Skin of body (tissue), 2 donors: Measurements from ENCODE around the gene LYSMD4. TPM values are rescaled to one million over a fixed set of nuclear protein-coding genes. Genes with fewer than 3 reads are reported as not detected.
"Not testable (repeated sequence)": the region's sequence is repeated elsewhere in the genome, so short reads cannot be mapped to it uniquely, and the experiment has no call there.

Source experiments
- DNase-seq: peaks from one replicate; lab custom pipeline; 2025; lab: John Stamatoyannopoulos, UW
- total RNA-seq: library from RNA; depleted of rRNA; stranded (reverse); fragments of >200 nt; gene quantifications from one replicate; pipeline ENCODE4 v1.2.3, GENCODE V29; 2014

Gene LYSMD4
- 18.0 TPM for total RNA-seq

DNA sequence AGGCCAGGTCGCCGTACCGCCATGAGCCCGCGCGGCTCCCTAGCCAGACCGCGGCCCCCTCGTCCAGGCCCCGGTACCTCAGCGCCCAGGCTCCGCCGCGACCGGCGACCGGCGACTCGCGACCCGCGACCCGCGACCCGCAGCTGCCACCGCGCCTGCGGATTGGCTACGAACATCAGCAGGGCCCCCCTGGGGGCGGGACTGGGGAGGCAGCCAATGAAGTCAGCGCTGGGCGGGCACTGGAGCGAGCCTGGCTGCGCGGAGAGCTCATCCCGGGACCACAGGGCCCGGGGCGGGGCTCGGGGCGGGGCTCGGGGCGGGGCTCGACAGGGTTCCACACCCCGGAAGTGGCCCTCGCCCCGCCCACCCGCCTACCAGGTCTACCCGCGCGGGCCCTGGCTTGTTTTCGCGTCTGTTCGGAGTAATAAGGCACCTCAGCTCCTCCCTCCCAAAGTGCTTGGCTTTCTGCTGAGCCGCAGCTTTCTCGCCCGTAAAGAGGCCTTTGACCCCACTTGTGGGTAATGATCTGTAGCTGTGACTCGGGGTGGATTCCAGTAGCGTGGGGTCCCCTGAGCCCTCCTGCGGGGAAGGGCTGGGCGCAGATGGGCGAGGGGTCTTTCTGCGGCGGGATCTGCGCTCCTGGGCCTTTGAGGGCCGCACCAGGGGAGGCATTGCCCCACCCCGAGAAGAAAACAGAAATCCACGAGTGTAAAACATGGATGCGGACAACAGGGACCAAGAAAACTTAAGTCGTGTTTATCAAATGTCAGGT, at the start of gene LYSMD4:
TSS of gene LYSMD4 (minus strand) at position 170 of the 772 bp plus-strand sequence. CDS start 1,438 bp downstream, outside the sequence.
- peak; percentile 95 for DNase-seq

- DNase-seq, result not testable (repeated sequence)
Observed at GRCh38 chr15:99782029-99782428, 48.8 kb upstream of the LYSMD4 start.

GRCh38 chr15:99777144-99777543, 43.9 kb upstream of the LYSMD4 start:
- DNase-seq, result no peak

GRCh38 chr15:99764522-99764921, 31.3 kb upstream of the LYSMD4 start:
- no peak for DNase-seq

DNA sequence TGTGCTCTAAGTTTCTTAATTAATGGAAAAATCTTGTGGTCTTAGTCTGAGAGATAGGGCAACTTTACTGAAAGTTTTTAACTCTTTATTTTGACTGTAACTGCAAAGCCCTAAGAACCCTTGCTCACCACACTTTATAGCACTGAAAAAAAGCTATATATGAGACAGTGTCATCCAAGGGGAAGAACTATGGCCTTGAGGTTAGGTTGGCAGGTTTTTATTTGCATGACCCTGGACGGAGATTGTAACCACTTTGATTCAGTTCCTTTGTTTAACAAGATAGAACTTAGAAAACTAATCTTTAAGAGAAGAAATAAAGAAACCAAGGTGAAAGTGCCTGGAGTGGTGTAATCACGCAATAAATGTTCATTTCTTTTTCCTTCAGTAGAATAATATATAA, 30.6 kb upstream of the LYSMD4 start:
- no peak for DNase-seq

- DNase-seq, result no peak
Observed at GRCh38 chr15:99762288-99762687, 29.1 kb upstream of the LYSMD4 start.

- peak; percentile 63 for DNase-seq
Observed at GRCh38 chr15:99755692-99756409, 22.6 kb upstream of the LYSMD4 start.

- DNase-seq, result no peak
Observed at GRCh38 chr15:99753066-99753465, 19.8 kb upstream of the LYSMD4 start.

DNA sequence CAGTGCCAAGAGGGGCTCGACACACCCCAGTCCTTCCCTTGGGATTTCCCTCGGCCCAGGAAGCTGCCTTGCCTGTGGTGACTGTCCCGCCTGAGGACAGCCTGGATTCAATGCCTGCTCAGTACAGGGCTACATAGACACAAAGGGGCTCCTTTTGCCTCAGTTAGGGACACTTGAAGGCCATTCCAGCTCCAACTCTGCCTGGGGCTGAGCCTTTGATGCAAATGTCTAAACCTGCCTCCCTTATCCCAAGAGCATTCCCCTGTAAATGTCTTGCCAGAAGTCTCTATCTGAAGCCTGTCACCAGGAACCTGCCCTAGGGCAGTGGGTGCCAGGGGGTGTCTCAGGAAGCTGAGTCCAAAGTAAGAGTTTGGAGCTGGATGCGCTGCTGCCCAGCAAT, 19.3 kb upstream of the LYSMD4 start:
- DNase-seq, result no peak

- not testable (repeated sequence) for DNase-seq
Observed at GRCh38 chr15:99750326-99750725, 17.1 kb upstream of the LYSMD4 start.

DNA sequence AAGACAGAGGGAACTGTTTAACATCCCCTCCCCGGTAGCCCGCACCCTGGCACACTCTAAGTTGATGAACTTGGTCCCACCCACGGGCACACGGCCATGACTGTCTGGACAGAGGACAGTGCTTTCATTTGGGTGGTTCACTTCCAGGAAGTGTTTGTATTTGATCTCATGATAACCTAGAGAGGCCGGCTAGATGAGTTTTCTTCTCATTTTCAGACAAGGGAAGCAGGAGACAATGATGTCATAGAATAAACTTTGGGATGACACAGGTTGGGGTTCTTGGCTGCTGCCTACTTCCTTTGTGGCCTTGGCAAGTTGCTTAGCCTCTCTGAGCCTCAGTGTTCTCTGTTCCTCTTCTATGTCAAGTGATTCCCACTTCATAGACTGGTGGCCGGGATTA, 16.1 kb upstream of the LYSMD4 start:
- DNase-seq, result no peak

DNA sequence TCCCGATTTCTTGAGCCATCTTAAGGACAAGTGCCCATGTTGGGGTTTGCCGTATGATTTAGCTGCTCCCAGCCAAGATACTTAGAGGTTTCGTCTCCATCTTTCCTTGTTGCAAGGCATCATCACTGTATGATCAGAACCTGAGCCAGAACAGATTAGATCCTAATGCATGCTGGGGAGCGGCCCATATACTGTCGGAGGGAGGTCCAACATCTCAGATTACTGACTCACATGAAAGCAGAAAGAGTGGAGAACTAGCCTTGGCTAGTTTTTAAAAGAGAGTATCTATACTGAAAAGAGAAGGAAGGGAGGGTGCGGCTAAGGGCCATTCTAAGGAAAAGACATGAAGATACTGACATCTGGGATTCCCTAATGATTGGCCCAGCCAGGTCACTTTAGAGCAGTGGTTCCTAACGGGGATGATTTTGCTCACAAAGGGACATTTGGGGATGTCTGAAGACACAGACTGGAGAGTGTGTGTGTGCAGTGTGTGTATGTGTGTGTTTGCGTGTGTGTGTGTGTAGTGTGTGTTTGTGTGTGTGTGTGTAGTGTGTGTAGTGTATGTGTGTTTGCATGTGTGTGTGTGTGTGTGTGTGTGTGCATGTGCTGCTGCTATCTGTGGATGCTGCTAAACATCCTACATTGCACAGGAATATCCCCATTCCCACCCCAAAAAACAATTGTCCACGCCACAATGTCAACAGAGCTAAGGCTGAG, 12.3 kb upstream of the LYSMD4 start:
- no peak for DNase-seq

- no peak for DNase-seq
Observed at GRCh38 chr15:99744142-99744541, 10.9 kb upstream of the LYSMD4 start.

DNA sequence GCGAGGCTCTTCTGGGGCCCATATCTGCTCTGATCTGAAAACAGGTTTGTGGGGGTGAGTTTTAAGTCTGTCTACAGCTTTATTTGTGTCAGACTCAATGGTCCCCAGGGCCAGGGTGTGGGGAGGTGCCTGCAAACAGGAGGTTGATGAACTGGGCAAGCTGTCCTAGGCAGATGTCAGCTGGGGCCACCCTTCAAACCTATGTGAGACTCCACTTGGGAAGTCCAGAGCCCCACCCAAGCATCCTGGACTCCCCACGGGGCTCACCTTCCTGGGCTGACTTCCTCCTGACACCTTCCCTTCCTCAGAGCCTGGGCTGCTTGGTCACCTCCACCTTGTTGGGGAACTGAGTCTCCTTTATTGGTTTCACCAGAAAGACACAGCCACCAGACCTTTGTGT, 8.6 kb upstream of the LYSMD4 start:
- DNase-seq, result no peak

DNA sequence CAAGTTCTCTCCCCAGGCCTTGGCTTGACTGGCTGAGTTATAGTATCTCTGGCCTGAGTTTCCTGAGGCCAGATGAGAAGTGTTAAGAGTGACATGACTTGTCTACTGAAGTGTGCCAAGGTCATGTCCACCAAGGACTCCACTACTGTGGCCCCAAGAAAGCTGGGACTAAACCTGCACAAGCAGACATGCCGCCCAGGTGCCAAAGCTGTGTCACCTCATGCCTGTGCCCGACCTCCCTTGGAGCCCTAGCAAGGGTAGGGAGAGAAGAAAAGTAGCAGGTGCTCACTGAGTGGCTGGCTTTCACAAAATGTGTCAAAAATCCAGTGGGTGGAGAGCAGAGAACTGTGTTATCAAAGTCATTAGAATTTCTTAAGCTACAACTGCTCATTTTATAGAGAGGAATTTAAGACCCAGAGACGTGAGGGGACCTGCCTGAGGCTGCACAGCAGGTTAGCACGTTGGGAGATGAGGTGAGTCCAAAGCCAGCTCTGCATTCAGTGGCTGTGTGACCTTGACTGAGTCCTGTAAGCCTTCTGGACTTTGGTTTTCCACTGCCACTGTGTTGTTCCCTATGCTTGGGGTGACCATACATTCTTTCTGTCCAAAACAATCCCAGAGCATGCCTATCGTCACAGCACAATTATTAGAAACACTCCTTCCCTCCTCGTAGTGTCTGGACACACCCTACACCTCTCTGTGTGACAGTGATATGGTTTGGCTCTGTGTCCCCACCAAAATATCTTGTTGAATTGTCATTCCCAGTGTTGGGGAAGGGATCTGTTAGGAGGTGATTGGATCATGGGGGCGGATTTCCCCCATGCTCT, 5.0 kb upstream of the LYSMD4 start:
- DNase-seq, result no peak

DNA sequence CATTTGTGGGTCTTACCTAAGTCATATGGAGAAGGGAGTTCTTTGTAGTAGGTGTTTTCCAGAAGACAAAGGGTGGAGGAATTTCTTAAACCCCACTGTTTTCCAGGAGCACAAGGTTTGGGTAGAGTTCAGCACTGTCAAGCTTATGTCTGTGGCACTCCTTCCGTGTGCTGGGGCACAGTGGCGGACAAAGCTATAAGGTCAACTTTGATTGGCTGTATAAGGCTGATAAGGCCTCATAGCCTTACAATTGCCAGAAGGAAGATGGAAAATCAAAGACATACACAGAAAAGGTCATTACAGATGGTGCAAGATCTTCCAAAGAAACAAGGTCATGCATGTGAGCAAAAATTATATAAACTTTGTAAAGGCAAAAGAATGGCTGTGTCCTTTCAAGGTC, 3.5 kb upstream of the LYSMD4 start:
- no peak for DNase-seq

GRCh38 chr15:99735868-99736267, 2.6 kb upstream of the LYSMD4 start:
- DNase-seq, result no peak

DNA sequence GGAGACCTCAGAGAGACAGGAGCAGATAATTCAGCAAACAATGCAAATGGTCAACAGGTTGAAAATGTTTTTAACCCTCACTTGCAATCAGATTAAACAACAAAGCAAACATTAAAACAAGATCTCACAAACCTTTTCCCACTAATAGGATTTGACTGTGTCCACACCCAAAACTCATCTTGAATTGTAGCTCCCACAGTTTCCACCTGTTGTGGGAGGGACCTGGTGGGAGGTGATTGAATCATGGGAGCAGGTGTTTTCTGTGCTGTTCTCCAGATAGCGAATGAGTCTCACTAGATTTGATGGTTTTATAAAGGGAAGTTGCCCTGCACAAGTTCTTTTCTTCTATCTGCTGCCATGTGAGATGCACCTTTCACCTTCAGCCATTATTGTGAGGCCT, 1.3 kb upstream of the LYSMD4 start:
- DNase-seq, result no peak

GRCh38 chr15:99734040-99734291, 729 bp upstream of the LYSMD4 start:
- not testable (repeated sequence) for DNase-seq

DNA sequence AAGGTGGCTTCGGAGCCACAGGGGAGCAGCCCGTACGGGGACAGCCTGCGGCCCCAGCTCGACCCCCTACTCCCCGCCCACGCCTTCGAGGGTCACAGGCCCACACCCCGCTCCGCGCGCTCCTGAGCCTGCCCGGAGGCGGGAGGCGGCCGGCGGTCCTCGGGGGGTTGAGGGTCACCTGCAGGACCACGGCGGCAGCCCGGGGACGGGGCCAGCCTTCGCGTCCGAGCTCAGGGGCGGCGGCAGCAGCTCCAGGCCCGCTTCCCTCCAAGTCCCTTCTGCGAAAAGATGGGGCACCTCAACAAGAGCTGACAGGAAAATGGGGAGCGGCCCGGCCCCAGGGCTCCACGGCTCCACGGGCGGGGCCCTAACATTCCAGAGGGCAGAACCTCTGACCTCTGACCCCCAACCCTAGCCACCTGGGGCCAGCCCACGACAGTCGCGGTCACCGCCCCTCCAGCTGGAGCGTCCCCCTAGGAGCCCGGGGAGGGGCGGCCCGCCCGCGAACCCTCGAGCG, 428 bp downstream of the LYSMD4 start:
- DNase-seq, result no peak

GRCh38 chr15:99732124-99732750, 1.0 kb downstream of the LYSMD4 start:
- no peak for DNase-seq
